ENCODE results near the gene EEFSEC. TPM values are rescaled to one million over a fixed set of nuclear protein-coding genes. Genes with fewer than 3 reads are reported as not detected.

The EEFSEC gene
- total RNA-seq, 1 donor from 2014 or later: 11.7 TPM

- DNase-seq (ENCODE audit: low spot score): no peak
Observed at GRCh38 chr3:128409624-128410581, 256.6 kb downstream of the EEFSEC start.

GRCh38 chr3:128410669-128411573 is 257.6 kb downstream of the EEFSEC start:
- DNase-seq (ENCODE audit: low spot score): no peak

GRCh38 chr3:128411574-128412064 is 258.3 kb downstream of the EEFSEC start:
- no peak for DNase-seq (ENCODE audit: low spot score)

DNA sequence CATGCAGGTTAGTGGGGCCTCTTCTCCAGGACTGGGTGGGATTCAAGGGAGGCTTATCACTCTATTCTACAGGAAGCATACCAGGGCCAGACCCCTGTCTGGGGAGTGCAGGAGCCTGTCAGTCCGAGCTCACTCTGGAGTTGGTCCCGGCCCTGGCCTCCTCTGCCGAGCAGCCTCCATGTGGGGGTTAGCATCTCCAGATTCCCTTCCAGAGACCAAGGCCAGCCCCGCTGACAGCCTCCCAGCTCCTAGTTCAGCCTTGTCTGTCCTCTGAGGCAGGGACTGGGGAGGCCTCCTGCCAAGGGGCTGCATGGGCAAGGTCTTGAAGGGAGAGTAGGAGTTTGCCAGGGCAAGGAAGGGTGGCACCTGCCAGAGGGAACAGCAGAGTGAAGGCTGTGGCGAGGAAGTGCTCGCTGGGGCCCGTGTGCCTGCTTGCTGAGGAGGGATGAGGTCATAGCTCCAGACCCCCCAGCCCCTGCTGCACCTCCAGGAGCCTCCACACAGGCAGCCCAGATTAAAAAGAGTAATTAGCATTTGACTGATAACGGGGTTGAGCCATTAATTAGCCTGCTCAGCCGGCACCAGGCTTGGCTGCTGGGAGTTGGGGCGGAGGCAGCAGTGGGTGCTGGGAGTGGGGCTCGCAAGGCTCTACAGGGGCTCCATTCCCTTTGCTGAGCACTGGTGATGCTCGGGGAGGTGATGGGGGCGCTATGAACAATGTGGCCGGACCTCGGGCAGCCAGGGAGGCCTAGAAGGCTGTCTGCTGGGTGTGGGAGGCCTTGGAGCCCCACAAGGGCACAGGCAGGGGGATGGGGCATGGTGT is 259.1 kb downstream of the EEFSEC start:
- DNase-seq (ENCODE audit: low spot score): no peak

DNA sequence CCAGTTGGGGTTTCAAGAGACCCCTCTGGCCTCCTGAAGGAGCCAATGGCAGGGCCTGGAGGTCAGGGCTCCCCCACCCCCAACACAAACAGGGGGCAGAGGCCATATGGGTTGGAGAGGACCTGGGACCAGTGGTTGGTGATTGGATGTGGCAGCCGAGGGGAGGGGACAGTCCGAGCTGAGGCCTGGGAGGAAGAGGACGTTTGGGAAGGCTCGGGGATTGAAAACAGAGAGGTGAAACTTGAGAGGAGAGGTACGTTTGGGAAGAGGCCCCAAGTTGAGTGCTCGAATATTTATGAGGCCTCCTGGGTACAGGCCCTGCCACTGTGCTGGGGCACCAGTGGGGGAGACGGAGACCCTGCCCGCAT is 259.7 kb downstream of the EEFSEC start:
- DNase-seq (ENCODE audit: low spot score): no peak

DNA sequence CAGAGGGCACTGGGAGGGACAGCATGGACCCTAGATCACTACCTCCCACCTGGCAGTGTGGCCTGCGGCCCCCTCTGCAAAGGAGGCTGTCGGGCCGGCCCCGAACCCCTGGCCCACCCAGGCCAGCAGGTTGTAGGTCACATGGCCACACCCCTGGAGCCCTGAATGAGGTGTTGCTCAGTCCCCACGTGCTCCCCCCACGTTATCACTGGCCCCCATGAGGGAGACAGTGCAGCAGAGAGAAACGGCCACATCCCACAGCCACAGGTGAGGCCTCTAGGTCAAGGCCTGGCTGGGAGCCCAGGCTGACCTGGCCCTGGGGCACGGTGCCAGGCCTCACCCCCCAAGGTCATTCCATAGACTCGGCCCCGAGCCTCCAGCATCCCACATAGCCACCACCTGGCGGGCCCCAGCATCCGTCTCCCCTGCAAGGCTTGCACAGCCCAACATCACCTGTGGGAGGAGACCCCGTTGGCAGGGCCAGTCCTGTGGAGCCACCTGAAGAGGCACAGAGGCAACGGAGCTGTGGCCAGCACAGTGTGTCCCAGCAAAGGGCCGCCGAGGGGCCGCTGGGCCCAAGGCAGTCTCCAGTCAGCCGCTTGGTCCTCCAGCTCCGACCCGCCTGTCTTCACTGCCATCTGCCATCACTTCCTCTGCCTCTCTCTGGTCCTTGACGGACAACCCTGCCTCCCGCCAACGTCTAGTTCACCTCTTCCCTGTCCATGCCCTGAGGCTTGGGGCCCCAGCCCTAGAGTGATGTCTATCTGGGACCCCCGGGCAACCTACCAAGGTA is 260.3 kb downstream of the EEFSEC start:
- DNase-seq (ENCODE audit: low spot score): no peak

DNA sequence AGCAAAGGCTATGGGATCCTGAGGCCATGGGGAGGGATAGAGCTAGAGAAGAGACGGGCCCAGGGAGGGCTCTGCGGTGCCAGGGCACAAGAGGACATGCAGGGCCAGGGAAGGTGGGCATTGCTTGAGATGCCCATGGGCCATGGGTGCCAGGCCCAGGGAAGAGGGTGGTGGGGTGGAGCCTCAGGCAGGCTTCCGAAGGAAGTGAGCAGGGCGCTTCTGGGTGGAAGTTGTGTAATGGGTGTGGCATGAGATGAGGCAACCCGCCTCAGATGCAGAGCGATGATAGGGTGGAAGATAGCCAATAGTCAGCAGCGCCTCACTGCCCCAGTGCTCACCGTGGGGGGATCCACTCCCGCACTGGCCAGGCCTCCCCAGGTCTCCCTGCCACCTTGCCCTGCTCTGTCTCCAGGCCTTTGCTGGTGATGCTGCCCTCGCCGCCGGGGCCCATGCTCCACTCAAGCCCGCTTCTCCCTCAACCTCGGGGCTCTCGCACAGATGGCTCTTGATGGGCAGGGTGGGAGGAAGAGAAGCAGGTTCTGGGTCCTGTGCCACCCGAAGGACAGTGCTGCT is 262.0 kb downstream of the EEFSEC start:
- DNase-seq (ENCODE audit: low spot score): no peak

DNA sequence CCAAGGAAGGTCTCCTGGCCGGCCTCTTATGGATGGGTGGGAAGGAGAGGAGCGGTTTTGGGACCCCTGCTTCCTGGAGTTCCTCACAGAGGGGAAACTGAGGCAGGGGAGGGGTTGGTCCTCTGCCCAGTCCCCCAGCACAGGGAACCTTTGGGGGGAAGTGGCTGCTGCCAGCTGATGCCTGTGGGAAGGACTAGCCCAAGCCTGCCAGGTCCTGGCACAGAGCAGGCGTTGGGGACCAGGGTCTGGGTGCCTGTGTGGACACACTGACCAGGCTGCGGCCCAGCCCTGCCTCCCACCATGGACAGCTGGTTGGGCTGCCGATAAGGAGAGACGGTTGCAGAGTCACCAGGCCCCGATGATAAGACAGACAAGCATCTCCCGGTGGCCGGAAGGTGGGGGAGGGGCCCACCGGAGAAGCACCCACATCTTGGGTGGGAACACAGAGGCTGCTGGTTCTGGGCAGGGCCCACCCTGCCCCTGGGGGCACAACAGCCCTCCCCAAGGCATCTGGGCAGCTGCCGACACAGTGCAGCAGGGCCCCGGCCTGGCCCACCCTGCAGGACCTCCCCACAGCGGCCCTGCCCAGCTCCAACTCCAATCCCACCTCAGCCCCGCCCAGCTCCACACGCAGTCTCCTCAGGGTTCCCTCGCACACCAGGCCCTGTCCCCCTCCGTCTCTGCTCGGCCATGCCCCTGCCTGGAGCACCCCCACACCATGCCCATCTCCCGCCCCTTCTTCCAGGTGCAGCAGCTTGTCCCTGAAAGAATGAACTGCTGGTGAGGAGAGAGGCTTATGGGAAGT is 262.7 kb downstream of the EEFSEC start:
- no peak for DNase-seq (ENCODE audit: low spot score)

GRCh38 chr3:128416578-128417211 is 263.4 kb downstream of the EEFSEC start:
- no peak for DNase-seq (ENCODE audit: low spot score)

- no peak for DNase-seq (ENCODE audit: low spot score)
Observed at GRCh38 chr3:128418900-128419299, 265.6 kb downstream of the EEFSEC start.

DNA sequence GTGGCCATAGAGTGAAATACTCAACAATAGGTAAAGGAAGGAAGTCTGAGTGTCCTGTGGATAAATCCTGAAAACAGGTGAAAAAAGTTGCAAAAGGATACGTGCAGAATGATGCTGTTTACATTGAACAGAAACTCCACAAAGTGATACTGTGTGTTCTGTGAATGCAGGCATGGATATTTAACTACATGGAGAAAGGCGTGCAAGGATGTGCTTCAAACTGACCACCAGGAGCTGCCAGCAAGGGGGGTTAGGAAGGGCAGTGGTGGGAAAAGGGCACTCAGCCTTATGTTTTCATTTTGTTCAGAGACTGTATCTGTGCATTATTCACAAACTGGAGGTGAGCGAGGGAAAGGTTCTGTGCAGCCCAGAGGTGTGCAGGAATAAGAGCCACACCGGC is 266.0 kb downstream of the EEFSEC start:
- DNase-seq (ENCODE audit: low spot score): no peak

GRCh38 chr3:128420289-128420688 is 267.0 kb downstream of the EEFSEC start:
- DNase-seq (ENCODE audit: low spot score): no peak

DNA sequence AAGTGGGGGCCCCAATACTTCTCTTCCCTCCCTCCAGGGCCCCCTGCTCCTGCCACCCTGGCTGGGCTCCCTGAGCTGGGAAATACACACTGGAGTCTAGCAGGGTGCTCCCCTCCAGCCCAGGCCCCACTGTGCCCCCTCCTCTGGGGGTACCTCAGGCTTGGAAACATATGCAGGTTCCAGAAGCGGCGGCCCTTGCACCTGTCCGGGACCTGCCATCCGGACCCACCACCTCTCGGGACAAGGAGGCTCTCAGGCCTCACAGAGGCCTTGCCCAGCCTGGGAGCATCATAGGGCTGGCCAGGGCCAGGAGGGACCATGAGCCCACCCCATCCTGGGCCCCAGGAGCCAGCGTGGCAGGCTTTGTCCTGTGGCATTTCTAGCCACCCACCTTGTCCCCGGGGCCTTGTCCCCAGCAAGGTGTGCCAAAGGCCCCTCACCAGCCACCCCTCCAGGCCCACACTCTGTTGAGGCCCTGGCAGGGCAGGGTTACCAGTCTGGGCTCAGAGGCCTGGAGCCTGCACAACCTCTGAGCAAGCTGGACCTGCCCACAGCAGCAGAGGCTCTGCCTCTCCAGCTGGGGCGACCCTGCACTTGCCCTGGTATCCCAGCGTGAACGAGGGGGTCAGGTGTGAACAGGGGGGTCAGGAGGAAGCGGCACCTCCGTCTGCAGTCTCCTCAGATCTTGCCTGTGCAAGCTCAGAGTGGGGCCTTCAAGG is 267.6 kb downstream of the EEFSEC start:
- no peak for DNase-seq (ENCODE audit: low spot score)

- DNase-seq (ENCODE audit: low spot score): no peak
Observed at GRCh38 chr3:128421439-128421836, 268.2 kb downstream of the EEFSEC start.

GRCh38 chr3:128421966-128422365 is 268.7 kb downstream of the EEFSEC start:
- DNase-seq (ENCODE audit: low spot score): no peak

GRCh38 chr3:128422762-128423524 is 269.7 kb downstream of the EEFSEC start:
- no peak for DNase-seq (ENCODE audit: low spot score)

GRCh38 chr3:128423525-128424147 is 270.4 kb downstream of the EEFSEC start:
- no peak for DNase-seq (ENCODE audit: low spot score)

All from mucosa of gallbladder (tissue), 1 donor.